ENCODE measurements around the gene ARGLU1. TPM values are rescaled to one million over a fixed set of nuclear protein-coding genes. Genes with fewer than 3 reads are reported as not detected.
A peak's percentile ranks its signal among the peaks of the same experiment; 100 is the strongest.

ARGLU1 gene
- total RNA-seq, 1 experiment from 2014 or later: 137 TPM

DNA sequence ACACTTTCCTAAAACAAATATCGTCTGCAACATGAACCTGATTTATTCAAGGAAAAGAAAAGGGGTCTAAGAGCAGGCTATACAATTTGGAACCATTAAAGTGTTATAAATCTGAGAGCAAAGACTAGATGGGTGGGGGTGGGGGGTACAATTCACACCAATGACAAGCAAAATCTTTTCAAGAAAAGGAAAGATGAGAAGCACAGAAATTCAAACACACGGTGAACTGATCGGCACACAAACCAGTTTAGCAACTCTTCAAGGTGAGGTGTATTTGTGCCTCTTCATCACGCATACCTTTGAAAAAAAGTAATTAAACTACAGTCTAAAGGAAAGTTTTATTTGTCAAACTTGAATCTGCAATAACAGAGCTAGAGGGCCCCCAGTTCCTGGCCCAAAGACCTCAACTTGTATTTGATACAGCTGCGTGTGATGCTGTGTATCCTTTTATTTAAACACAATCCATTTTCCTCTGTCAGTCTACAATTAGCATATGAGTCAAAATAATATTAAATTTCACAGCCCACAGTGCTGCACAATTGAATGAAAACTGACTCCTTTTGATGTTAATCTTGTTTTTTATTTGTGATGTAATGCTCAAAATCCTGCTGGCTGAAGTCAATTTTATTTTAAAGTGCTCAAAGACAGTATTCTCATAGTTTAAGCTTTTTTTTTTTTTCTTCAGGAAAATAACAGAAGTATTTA, 46.7 kb downstream of the ARGLU1 start:
- no peak overlapping the region for H3K4me3 Mint-ChIP-seq (ENCODE audit: unreplicated experiment)

DNA sequence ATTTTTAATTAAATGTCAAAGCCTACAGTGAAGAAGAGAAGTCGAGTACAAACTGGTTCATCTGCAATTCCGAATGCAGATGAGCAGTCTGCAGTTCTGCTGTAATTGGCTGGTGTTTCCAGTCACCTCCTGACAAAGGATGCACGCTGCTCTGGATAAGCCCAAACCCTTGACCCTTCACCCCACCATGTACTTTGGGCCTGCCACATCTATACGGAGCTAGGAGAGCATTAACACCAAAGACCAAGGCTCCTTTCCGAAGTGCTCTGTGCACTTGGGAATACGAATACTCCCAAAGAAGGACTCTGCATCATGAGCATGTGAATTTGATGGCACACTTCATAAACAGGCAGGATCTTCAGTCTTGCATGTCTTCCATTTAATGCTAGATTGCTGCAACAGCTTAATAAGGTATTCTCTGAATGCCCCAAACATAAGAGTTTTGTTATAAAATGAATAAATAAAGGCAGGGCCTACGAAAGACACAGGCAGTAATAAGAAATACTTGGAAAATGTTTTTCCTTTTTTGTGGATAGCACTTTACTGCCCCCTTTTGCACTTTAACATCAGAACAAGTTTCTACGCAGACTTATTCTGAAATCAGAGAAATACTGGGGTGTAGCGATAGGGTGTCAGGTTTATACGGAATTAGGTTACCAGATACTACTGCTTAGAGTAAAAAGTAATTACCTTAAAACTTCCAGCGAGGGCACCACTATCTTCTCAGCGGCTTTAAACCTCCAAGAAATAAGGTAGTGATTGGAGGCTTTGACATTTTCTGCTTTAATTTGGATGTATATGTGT, 47.5 kb downstream of the ARGLU1 start:
- ChIA-PET POLR2A (no interaction called here), CTCF (no interaction called here)
- Histone ChIP-seq H3K4me3 (ENCODE audit: low read depth, low read length) (no peak overlapping the region), H3K27me3 (replicated peaks; ENCODE audit: control insufficient read depth, insufficient read depth, low read length) (no peaks in the 10 kb centered on the region), H3K36me3 (ENCODE audit: control insufficient read depth, insufficient read depth, low read length) (peaks cover 3% of the 10 kb centered on the region), H3K4me1 (peaks cover 28% of the 10 kb centered on the region), H3K9me3 (no peaks in the 10 kb centered on the region)
- H3K36me3 Mint-ChIP-seq (ENCODE audit: insufficient read depth, unreplicated experiment): peaks cover 79% of the 10 kb centered on the region
- no TSS peak for BruUV-seq (replicated peaks)
- no peak for DNase-seq
- H3K4me1 Mint-ChIP-seq (ENCODE audit: low read depth, unreplicated experiment): peaks cover 34% of the 10 kb centered on the region
- peak overlapping the region; percentile 63 for H3K27ac Mint-ChIP-seq (ENCODE audit: unreplicated experiment)
- TF ChIP-seq, protein P1, sequence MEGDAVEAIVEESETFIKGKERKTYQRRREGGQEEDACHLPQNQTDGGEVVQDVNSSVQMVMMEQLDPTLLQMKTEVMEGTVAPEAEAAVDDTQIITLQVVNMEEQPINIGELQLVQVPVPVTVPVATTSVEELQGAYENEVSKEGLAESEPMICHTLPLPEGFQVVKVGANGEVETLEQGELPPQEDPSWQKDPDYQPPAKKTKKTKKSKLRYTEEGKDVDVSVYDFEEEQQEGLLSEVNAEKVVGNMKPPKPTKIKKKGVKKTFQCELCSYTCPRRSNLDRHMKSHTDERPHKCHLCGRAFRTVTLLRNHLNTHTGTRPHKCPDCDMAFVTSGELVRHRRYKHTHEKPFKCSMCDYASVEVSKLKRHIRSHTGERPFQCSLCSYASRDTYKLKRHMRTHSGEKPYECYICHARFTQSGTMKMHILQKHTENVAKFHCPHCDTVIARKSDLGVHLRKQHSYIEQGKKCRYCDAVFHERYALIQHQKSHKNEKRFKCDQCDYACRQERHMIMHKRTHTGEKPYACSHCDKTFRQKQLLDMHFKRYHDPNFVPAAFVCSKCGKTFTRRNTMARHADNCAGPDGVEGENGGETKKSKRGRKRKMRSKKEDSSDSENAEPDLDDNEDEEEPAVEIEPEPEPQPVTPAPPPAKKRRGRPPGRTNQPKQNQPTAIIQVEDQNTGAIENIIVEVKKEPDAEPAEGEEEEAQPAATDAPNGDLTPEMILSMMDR (IDR thresholded peaks at IDR 0.05; ENCODE audit: insufficient read depth in 1 of 2, low read depth in 1 of 2, low read length in 1 of 2, severe bottlenecking in 1 of 2, unreplicated experiment in 1 of 2): peak in 1 of 2 experiments; percentile 24
- intact Hi-C loops (cut with micrococcal nuclease; ENCODE audit: unreplicated experiment): no loop called here
- no peaks in the 10 kb centered on the region for H3K9me3 Mint-ChIP-seq (ENCODE audit: unreplicated experiment)
- H3K27me3 Mint-ChIP-seq (ENCODE audit: insufficient read depth, unreplicated experiment): no peaks in the 10 kb centered on the region
- H3K4me3 Mint-ChIP-seq (ENCODE audit: unreplicated experiment): peak overlapping the region; percentile 28

More for the DNA sequence above, 46.7 kb downstream of the ARGLU1 start:
- H3K9me3 Mint-ChIP-seq (ENCODE audit: unreplicated experiment): no peaks in the 10 kb centered on the region
- no TSS peak for BruUV-seq (replicated peaks)
- Histone ChIP-seq H3K27me3 (replicated peaks; ENCODE audit: control insufficient read depth, insufficient read depth, low read length) (no peaks in the 10 kb centered on the region), H3K9me3 (no peaks in the 10 kb centered on the region), H3K4me3 (ENCODE audit: low read depth, low read length) (no peak overlapping the region), H3K4me1 (peaks cover 36% of the 10 kb centered on the region), H3K36me3 (ENCODE audit: control insufficient read depth, insufficient read depth, low read length) (peaks cover 3% of the 10 kb centered on the region)
- peaks cover 41% of the 10 kb centered on the region for H3K4me1 Mint-ChIP-seq (ENCODE audit: low read depth, unreplicated experiment)
- H3K27ac Mint-ChIP-seq (ENCODE audit: unreplicated experiment): no peak overlapping the region
- no peaks in the 10 kb centered on the region for H3K27me3 Mint-ChIP-seq (ENCODE audit: insufficient read depth, unreplicated experiment)
- no peak for DNase-seq
- TF ChIP-seq, protein P1 (IDR thresholded peaks at IDR 0.05; ENCODE audit: insufficient read depth in 1 of 2, low read depth in 1 of 2, low read length in 1 of 2, severe bottlenecking in 1 of 2, unreplicated experiment in 1 of 2): no peak
- intact Hi-C loops (cut with micrococcal nuclease; ENCODE audit: unreplicated experiment): no loop called here
- peaks cover 82% of the 10 kb centered on the region for H3K36me3 Mint-ChIP-seq (ENCODE audit: insufficient read depth, unreplicated experiment)
- POLR2A ChIA-PET: interaction anchor here (0.5 to 0.6 kb wide), 2 partner anchors 12 to 48 kb away, joined by 3 read pairs; no protein-coding TSS in a partner anchor
- CTCF ChIA-PET: no interaction called here

DNA sequence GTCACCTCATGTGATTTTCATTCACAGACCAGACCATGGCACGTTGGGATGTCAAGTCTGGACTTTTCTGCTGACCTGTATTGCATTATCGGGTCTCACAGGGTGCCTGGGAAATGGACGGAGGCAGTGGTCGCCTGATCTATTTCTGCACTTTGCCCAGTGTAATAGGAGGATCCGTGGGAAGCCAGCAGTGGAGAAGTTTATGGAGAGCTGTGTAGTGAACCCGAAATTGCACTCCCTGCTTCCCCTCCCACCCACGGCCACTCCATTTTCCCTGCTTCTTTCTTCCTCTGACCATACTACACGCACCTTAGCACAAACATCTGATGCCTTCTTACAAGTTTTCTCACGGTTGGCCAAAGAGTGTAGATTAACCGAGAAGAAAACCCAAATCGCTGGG, 49.4 kb downstream of the ARGLU1 start:
- no peaks in the 10 kb centered on the region for H3K27me3 Mint-ChIP-seq (ENCODE audit: insufficient read depth, unreplicated experiment)
- ChIA-PET POLR2A (no interaction called here), CTCF (no interaction called here)
- H3K36me3 Mint-ChIP-seq (ENCODE audit: insufficient read depth, unreplicated experiment): peaks cover 73% of the 10 kb centered on the region
- TF ChIP-seq, protein P1 (IDR thresholded peaks at IDR 0.05; ENCODE audit: insufficient read depth in 1 of 2, low read depth in 1 of 2, low read length in 1 of 2, severe bottlenecking in 1 of 2, unreplicated experiment in 1 of 2): no peak
- H3K9me3 Mint-ChIP-seq (ENCODE audit: unreplicated experiment): no peaks in the 10 kb centered on the region
- peaks cover 13% of the 10 kb centered on the region for H3K4me1 ChIP-seq
- no peak overlapping the region for H3K27ac Mint-ChIP-seq (ENCODE audit: unreplicated experiment)
- H3K4me3 ChIP-seq (ENCODE audit: low read depth, low read length): no peak overlapping the region
- DNase-seq: no peak
- no peaks in the 10 kb centered on the region for H3K9me3 ChIP-seq
- BruUV-seq (replicated peaks): no TSS peak
- no peak overlapping the region for H3K4me3 Mint-ChIP-seq (ENCODE audit: unreplicated experiment)
- no peaks in the 10 kb centered on the region for H3K27me3 ChIP-seq (replicated peaks; ENCODE audit: control insufficient read depth, insufficient read depth, low read length)
- peaks cover 37% of the 10 kb centered on the region for H3K4me1 Mint-ChIP-seq (ENCODE audit: low read depth, unreplicated experiment)
- intact Hi-C loops (cut with micrococcal nuclease; ENCODE audit: unreplicated experiment): no loop called here
- H3K36me3 ChIP-seq (ENCODE audit: control insufficient read depth, insufficient read depth, low read length): no peaks in the 10 kb centered on the region

Measured in Caco-2 (cell line).